ENCODE measurements around the gene GPR15LG.

- TF ChIP-seq CTCF (IDR thresholded peaks at IDR 0.05) (no peak), POLR2A (IDR thresholded peaks at IDR 0.05) (no peak)
Observed at GRCh38 chr10:84217746-84218145, 44.1 kb downstream of the GPR15LG start.
